Fibroblast of lung (primary cell): ENCODE data around the gene EVPL. TPM values are rescaled to one million over a fixed set of nuclear protein-coding genes. Genes with fewer than 3 reads are reported as not detected.

Experiments
- DNase-seq, 2 donors: peaks; one replicate each; pipeline versions ENCODE4 v3.0.0 to v3.0.0-alpha.2; 2010; ENCODE audit warnings: low read depth in 2 of 2
- H2AFZ ChIP-seq: 2 replicates; pipeline ENCODE4 v1.5.1; 2012; ENCODE audit warnings: low read length, control low read depth, inconsistent platforms
- H3K27ac ChIP-seq: 2 replicates; pipeline ENCODE4 v1.5.1; 2011; ENCODE audit warnings: low read length, control low read depth; ENCODE audit not compliant: insufficient read depth
- H3K27me3 ChIP-seq: 2 replicates; pipeline ENCODE4 v1.5.1; 2011; ENCODE audit warnings: mild to moderate bottlenecking, low read length; ENCODE audit not compliant: control insufficient read depth, insufficient read depth
- H3K36me3 ChIP-seq: 2 replicates; pipeline ENCODE4 v1.5.1; 2011; ENCODE audit warnings: low read length; ENCODE audit not compliant: control insufficient read depth, insufficient read depth
- H3K4me1 ChIP-seq: 2 replicates; pipeline ENCODE4 v1.5.1; 2011; ENCODE audit warnings: low read length; ENCODE audit not compliant: control insufficient read depth, insufficient read depth; ENCODE audit errors: extremely low read depth
- H3K4me2 ChIP-seq: 2 replicates; pipeline ENCODE4 v1.5.1; 2011; ENCODE audit warnings: low read length, control low read depth; ENCODE audit not compliant: insufficient read depth; ENCODE audit errors: extremely low read depth
- H3K4me3 ChIP-seq, 4 experiments: fragments of 200-600 bp in 1 of 4; sonication (generic) in 1 of 4; replicated peaks in 1 of 4; 2 replicates each; pipeline ENCODE4 v1.5.1; 2011 to 2016; ENCODE audit warnings: low read length in 4 of 4, low read depth in 3 of 4, mild to moderate bottlenecking in 3 of 4, control low read depth in 2 of 4, inconsistent platforms in 1 of 4, mixed read lengths in 1 of 4; ENCODE audit not compliant: insufficient read depth in 1 of 4; ENCODE audit errors: control extremely low read depth in 1 of 4
- H3K79me2 ChIP-seq: 2 replicates; pipeline ENCODE4 v1.5.1; 2012; ENCODE audit warnings: mild to moderate bottlenecking, low read length, inconsistent platforms; ENCODE audit not compliant: control insufficient read depth, insufficient read depth
- H3K9ac ChIP-seq: 2 replicates; pipeline ENCODE4 v1.5.1; 2011; ENCODE audit warnings: mild to moderate bottlenecking, low read length, control low read depth; ENCODE audit not compliant: insufficient read depth
- H3K9me3 ChIP-seq: 2 replicates; pipeline ENCODE4 v1.5.1; 2012; ENCODE audit warnings: low read depth, low read length; ENCODE audit not compliant: control insufficient read depth, insufficient read depth
- H4K20me1 ChIP-seq: 2 replicates; pipeline ENCODE4 v1.5.1; 2011; ENCODE audit warnings: low read length; ENCODE audit not compliant: control insufficient read depth, insufficient read depth; ENCODE audit errors: extremely low read depth
- EZH2 ChIP-seq: IDR thresholded peaks from 2 replicates; pipeline ENCODE4 v1.5.1; 2012; ENCODE audit warnings: low read length, control low read depth, mild to moderate bottlenecking; ENCODE audit errors: missing control alignments
- polyA plus RNA-seq, 2 donors: library from polyadenylated mRNA; depleted of rRNA in 1 of 2; stranded (reverse) in 1 of 2; unstranded in 1 of 2; fragments of >200 nt; gene quantifications; 2 replicates each; pipeline ENCODE4 v1.2.1, GENCODE V29; 2011 to 2012; ENCODE audit warnings: missing spikeins in 1 of 2
- total RNA-seq: library from RNA; depleted of rRNA; stranded (reverse); fragments of >200 nt; gene quantifications from 2 replicates; pipeline ENCODE4 v1.2.1, GENCODE V29; 2014
- TF ChIP-seq, protein P1 (sequence below), 2 donors: IDR thresholded peaks in 1 of 2; conservative IDR thresholded peaks in 1 of 2; 1 replicate in 1 of 2; 2 replicates in 1 of 2; pipeline ENCODE4 v1.5.1; 2011 to 2012; ENCODE audit warnings: low read length in 2 of 2, control low read depth in 1 of 2, inconsistent platforms in 1 of 2, low read depth in 1 of 2, mild to moderate bottlenecking in 1 of 2

The EVPL gene
- total and polyA plus RNA-seq, 2 donors (not counting 1 experiment from before 2014, with no cell fraction given), result not detected

DNA sequence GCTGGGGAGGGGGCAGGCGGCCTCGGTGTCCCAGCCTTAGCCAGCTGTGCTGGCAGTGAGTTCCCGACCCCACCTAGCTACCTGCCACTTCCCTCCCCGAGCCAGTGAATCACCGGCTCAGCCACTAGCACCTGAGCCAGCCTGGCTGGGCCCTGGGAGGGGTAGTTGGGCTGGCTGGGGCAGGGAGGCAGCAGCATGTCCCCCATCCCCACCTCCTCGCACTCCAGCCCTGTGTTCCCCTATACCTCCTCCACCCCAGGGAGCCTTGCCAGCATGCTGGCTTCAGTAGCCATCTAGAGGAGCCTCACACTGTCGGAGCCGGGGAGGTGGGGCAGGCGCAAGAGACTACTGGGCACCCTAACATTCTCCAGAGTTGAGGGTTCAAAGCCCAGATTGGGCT, 2.8 kb downstream of the EVPL start:
- TF ChIP-seq EZH2, result no peak
- TF ChIP-seq, protein P1, sequence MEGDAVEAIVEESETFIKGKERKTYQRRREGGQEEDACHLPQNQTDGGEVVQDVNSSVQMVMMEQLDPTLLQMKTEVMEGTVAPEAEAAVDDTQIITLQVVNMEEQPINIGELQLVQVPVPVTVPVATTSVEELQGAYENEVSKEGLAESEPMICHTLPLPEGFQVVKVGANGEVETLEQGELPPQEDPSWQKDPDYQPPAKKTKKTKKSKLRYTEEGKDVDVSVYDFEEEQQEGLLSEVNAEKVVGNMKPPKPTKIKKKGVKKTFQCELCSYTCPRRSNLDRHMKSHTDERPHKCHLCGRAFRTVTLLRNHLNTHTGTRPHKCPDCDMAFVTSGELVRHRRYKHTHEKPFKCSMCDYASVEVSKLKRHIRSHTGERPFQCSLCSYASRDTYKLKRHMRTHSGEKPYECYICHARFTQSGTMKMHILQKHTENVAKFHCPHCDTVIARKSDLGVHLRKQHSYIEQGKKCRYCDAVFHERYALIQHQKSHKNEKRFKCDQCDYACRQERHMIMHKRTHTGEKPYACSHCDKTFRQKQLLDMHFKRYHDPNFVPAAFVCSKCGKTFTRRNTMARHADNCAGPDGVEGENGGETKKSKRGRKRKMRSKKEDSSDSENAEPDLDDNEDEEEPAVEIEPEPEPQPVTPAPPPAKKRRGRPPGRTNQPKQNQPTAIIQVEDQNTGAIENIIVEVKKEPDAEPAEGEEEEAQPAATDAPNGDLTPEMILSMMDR (conservative IDR thresholded peaks at IDR 0.05 in 1 of 2, IDR thresholded peaks at IDR 0.05 in 1 of 2; ENCODE audit: low read depth in 1 of 2, low read length in 2 of 2), result no peak
- peaks cover 4% of the 10 kb centered on the region for H3K27me3 ChIP-seq
- H3K4me3 ChIP-seq, result no peak overlapping the region
- H3K9me3 ChIP-seq, result no peaks in the 10 kb centered on the region
- H3K27ac ChIP-seq, result no peak overlapping the region
- no peaks in the 10 kb centered on the region for H3K79me2 ChIP-seq
- H3K36me3 ChIP-seq, result no peaks in the 10 kb centered on the region
- H3K4me2 ChIP-seq, result no peak overlapping the region
- H2AFZ ChIP-seq, result no peak overlapping the region
- DNase-seq, result no peak
- no peaks in the 10 kb centered on the region for H4K20me1 ChIP-seq
- H3K4me1 ChIP-seq, result no peaks in the 10 kb centered on the region
- H3K9ac ChIP-seq, result no peak overlapping the region

DNA sequence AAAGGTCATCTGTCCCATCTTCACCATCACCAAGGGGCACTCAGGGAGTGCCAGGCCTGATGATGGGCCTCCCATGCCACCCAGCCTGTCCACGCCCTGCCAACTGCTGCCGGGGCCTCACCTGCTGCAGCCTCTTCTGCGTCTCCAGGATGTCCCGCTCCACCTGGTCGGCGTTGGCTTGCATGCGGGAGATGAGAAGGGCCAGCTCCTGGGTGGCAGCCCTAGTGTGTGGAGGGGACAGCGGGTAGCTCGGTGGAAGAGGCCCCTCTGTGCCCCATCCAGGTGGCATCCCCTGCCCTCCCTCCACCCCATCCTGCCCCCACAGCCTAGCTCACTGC, 3.2 kb downstream of the EVPL start:
- TF ChIP-seq, protein P1 (conservative IDR thresholded peaks at IDR 0.05 in 1 of 2, IDR thresholded peaks at IDR 0.05 in 1 of 2; ENCODE audit: low read depth in 1 of 2, low read length in 2 of 2), result no peak
- no peak for TF ChIP-seq EZH2
- peaks cover 4% of the 10 kb centered on the region for H3K27me3 ChIP-seq
- H4K20me1 ChIP-seq, result no peaks in the 10 kb centered on the region
- H3K36me3 ChIP-seq, result no peaks in the 10 kb centered on the region
- no peaks in the 10 kb centered on the region for H3K9me3 ChIP-seq
- H2AFZ ChIP-seq, result no peak overlapping the region
- H3K4me3 ChIP-seq, result no peak overlapping the region
- no peak overlapping the region for H3K4me2 ChIP-seq
- DNase-seq, result no peak
- H3K9ac ChIP-seq, result no peak overlapping the region
- H3K4me1 ChIP-seq, result no peaks in the 10 kb centered on the region
- no peak overlapping the region for H3K27ac ChIP-seq
- H3K79me2 ChIP-seq, result no peaks in the 10 kb centered on the region

DNA sequence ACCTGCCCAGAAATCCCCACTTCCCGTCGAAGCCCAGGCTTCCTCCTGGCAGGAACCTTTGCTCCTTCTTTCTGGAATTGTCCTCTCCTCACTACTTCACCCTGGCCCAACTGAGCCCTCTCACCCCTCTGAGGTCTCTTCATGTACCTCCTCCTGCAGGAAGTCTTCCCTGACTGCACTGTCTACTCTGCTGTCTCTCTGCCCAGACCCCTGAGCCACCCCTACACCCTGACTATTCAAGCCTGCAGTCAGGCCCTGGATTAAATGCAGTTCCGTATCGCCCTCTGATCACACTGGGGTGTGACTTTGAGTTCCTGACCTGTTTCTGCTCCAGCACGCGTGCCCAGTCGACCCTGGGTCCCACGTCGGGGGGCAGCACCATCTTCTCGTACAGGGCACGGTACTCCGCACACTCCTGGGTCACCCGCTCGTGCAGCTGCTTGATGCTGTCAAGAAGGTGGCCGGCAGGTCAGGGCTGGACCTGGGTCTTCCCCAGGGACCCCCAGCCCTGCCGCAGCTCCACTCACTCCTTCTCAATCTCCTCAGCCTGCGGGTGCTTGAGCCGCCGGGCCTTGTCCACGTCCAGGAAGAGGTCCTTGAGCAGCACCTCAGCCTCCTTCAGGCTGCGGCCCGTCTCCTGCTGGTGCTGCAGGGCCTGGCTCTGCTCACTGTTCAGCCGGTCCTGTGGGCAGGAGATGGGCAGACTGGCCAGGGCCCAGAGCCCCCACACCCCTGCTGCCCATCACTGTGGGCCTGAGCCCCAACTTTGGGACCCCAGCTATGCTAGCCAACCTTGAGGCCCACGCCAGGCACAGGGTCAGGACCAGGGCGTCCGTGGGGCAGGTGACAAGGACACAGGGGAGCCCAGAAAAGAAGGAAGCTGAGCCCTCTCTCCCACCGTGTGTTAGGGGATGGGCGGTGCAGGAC, 3.9 kb downstream of the EVPL start:
- no peak for DNase-seq
- no peak overlapping the region for H2AFZ ChIP-seq
- peaks cover 4% of the 10 kb centered on the region for H3K27me3 ChIP-seq
- H3K36me3 ChIP-seq, result no peaks in the 10 kb centered on the region
- H4K20me1 ChIP-seq, result no peaks in the 10 kb centered on the region
- no peak overlapping the region for H3K27ac ChIP-seq
- no peak overlapping the region for H3K4me3 ChIP-seq
- no peak overlapping the region for H3K4me2 ChIP-seq
- no peaks in the 10 kb centered on the region for H3K9me3 ChIP-seq
- H3K9ac ChIP-seq, result no peak overlapping the region
- TF ChIP-seq, protein P1 (conservative IDR thresholded peaks at IDR 0.05 in 1 of 2, IDR thresholded peaks at IDR 0.05 in 1 of 2; ENCODE audit: low read depth in 1 of 2, low read length in 2 of 2), result no peak
- no peak for TF ChIP-seq EZH2
- H3K4me1 ChIP-seq, result no peaks in the 10 kb centered on the region
- H3K79me2 ChIP-seq, result no peaks in the 10 kb centered on the region
